Stimulated activated memory B cell treated with anti-CD40 and anti-IgM and Interleukin-4, amounts not matched to agents 10 μg/mL and 1 μg/mL and 100 μg/mL, for 72 hours (primary cell): Measurements from ENCODE around the gene PDK1.

Experiments
- ATAC-seq: fragments of 150-1000 bp; cut with Tn5 transposase; 2 replicates; pipeline ENCODE4 v1.10.0; 2021
- H3K27ac Mint-ChIP-seq: one replicate; pipeline ENCODE4 v1.8.0; 2022; ENCODE audit warnings: mild to moderate bottlenecking, mixed read lengths
- H3K27me3 Mint-ChIP-seq: one replicate; pipeline ENCODE4 v1.8.0; 2022; ENCODE audit warnings: mixed read lengths
- H3K36me3 Mint-ChIP-seq: one replicate; pipeline ENCODE4 v1.8.0; 2022; ENCODE audit warnings: mixed read lengths
- H3K4me1 Mint-ChIP-seq: one replicate; pipeline ENCODE4 v1.8.0; 2022; ENCODE audit warnings: mixed read lengths
- H3K4me3 Mint-ChIP-seq: one replicate; pipeline ENCODE4 v1.8.0; 2022; ENCODE audit warnings: mild to moderate bottlenecking, moderate library complexity, mixed read lengths
- H3K9me3 Mint-ChIP-seq: one replicate; pipeline ENCODE4 v1.8.0; 2022; ENCODE audit warnings: mixed read lengths

The PDK1 gene

GRCh38 chr2:172635548-172635947 is 79.7 kb downstream of the PDK1 start:
- Mint-ChIP-seq H3K27ac (no peak overlapping the region), H3K9me3 (no peaks in the 10 kb centered on the region), H3K27me3 (peaks cover 9% of the 10 kb centered on the region), H3K4me3 (no peak overlapping the region), H3K36me3 (peaks cover 1% of the 10 kb centered on the region), H3K4me1 (no peaks in the 10 kb centered on the region)
- ATAC-seq: no peak

GRCh38 chr2:172639256-172639655 is 83.4 kb downstream of the PDK1 start:
- no peak overlapping the region for H3K4me3 Mint-ChIP-seq
- no peaks in the 10 kb centered on the region for H3K9me3 Mint-ChIP-seq
- no peak for ATAC-seq
- H3K36me3 Mint-ChIP-seq: peaks cover 5% of the 10 kb centered on the region
- no peak overlapping the region for H3K27ac Mint-ChIP-seq
- H3K27me3 Mint-ChIP-seq: peaks cover 9% of the 10 kb centered on the region
- H3K4me1 Mint-ChIP-seq: no peaks in the 10 kb centered on the region

- Mint-ChIP-seq H3K9me3 (no peaks in the 10 kb centered on the region), H3K36me3 (peaks cover 5% of the 10 kb centered on the region), H3K4me3 (no peak overlapping the region), H3K27me3 (peaks cover 9% of the 10 kb centered on the region), H3K27ac (no peak overlapping the region), H3K4me1 (no peaks in the 10 kb centered on the region)
- peak; percentile 48 for ATAC-seq
Observed at GRCh38 chr2:172639823-172640222, 83.9 kb downstream of the PDK1 start.

GRCh38 chr2:172640389-172640788 is 84.5 kb downstream of the PDK1 start:
- Mint-ChIP-seq H3K27me3 (peaks cover 9% of the 10 kb centered on the region), H3K4me3 (no peak overlapping the region), H3K36me3 (peaks cover 5% of the 10 kb centered on the region), H3K27ac (no peak overlapping the region), H3K9me3 (no peaks in the 10 kb centered on the region), H3K4me1 (no peaks in the 10 kb centered on the region)
- ATAC-seq: no peak

GRCh38 chr2:172642301-172643020 is 86.6 kb downstream of the PDK1 start:
- Mint-ChIP-seq H3K4me3 (no peak overlapping the region), H3K36me3 (peaks cover 5% of the 10 kb centered on the region), H3K27me3 (no peaks in the 10 kb centered on the region), H3K27ac (no peak overlapping the region), H3K9me3 (no peaks in the 10 kb centered on the region), H3K4me1 (no peaks in the 10 kb centered on the region)
- ATAC-seq: no peak

DNA sequence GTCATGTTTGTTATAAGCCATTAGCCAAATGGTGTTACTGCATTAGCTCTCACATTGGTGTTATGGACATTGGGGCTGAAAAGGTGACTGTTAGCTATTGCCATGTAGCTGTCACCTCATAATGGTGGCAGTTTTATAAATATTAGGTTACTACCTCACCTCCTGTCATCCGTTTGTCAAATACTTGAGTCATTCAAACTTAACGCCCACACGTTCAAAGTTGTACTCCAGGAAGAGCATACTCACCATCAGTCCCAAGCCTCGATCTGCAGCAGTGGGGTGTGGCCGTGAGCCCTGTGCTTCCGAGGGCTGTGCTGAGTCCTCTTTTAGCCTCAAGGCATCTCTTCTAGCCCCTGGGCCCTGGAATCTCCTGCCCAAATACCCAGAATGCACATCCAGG is 87.3 kb downstream of the PDK1 start:
- no peak overlapping the region for H3K27ac Mint-ChIP-seq
- peaks cover 9% of the 10 kb centered on the region for H3K36me3 Mint-ChIP-seq
- H3K27me3 Mint-ChIP-seq: peaks cover 5% of the 10 kb centered on the region
- no peaks in the 10 kb centered on the region for H3K4me1 Mint-ChIP-seq
- no peak for ATAC-seq
- no peaks in the 10 kb centered on the region for H3K9me3 Mint-ChIP-seq
- H3K4me3 Mint-ChIP-seq: no peak overlapping the region

GRCh38 chr2:172647439-172647838 is 91.5 kb downstream of the PDK1 start:
- ATAC-seq: no peak
- Mint-ChIP-seq H3K9me3 (peaks cover 13% of the 10 kb centered on the region), H3K36me3 (peaks cover 13% of the 10 kb centered on the region), H3K4me1 (no peaks in the 10 kb centered on the region), H3K27me3 (peaks cover 11% of the 10 kb centered on the region), H3K27ac (no peak overlapping the region), H3K4me3 (no peak overlapping the region)

DNA sequence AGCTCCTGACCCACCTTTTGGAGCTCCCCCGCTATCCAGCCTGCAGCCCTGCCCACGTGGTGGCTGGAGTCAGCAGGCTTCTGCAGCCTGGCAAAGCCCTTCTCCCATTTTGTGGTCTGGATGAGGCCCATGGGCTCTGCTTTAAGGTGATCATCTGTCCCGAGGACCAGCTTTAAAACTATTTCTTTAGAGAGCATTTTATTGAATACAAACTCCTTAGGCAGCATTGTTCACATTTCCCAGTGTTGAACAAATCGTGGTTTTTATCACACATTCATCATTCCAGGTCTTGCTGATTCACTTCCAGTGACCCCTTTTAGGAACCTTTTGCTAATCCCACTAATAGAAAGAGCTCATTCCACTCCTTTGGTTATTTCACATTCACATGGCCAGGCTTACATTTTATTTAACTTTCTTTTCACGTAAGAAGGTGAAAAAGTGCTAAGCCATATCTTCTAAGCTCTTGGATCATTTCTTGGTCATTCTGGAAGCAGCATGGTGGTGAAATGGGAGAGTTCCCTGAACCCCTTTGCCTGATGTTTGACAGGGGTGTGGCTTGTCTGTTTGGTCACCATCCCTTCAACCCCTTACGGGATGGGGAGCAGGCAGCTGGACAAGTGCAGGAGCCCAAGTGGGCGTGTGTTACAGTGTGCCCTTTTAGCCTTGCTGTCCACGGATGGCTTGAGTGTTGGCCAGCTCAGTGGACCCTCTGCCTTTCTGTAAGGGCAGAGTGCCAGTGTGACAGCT is 99.4 kb downstream of the PDK1 start:
- no peaks in the 10 kb centered on the region for H3K4me1 Mint-ChIP-seq
- no peaks in the 10 kb centered on the region for H3K27me3 Mint-ChIP-seq
- no peak for ATAC-seq
- H3K9me3 Mint-ChIP-seq: peaks cover 25% of the 10 kb centered on the region
- H3K4me3 Mint-ChIP-seq: no peak overlapping the region
- H3K27ac Mint-ChIP-seq: no peak overlapping the region
- H3K36me3 Mint-ChIP-seq: peaks cover 11% of the 10 kb centered on the region

- H3K4me3 Mint-ChIP-seq: no peak overlapping the region
- no peaks in the 10 kb centered on the region for H3K27me3 Mint-ChIP-seq
- no peak overlapping the region for H3K27ac Mint-ChIP-seq
- no peak for ATAC-seq
- peaks cover 11% of the 10 kb centered on the region for H3K36me3 Mint-ChIP-seq
- H3K9me3 Mint-ChIP-seq: peaks cover 25% of the 10 kb centered on the region
- no peaks in the 10 kb centered on the region for H3K4me1 Mint-ChIP-seq
Observed at GRCh38 chr2:172655838-172656573, 100.1 kb downstream of the PDK1 start.
